ENCODE results near the gene DMRT3.

Gene DMRT3

DNA sequence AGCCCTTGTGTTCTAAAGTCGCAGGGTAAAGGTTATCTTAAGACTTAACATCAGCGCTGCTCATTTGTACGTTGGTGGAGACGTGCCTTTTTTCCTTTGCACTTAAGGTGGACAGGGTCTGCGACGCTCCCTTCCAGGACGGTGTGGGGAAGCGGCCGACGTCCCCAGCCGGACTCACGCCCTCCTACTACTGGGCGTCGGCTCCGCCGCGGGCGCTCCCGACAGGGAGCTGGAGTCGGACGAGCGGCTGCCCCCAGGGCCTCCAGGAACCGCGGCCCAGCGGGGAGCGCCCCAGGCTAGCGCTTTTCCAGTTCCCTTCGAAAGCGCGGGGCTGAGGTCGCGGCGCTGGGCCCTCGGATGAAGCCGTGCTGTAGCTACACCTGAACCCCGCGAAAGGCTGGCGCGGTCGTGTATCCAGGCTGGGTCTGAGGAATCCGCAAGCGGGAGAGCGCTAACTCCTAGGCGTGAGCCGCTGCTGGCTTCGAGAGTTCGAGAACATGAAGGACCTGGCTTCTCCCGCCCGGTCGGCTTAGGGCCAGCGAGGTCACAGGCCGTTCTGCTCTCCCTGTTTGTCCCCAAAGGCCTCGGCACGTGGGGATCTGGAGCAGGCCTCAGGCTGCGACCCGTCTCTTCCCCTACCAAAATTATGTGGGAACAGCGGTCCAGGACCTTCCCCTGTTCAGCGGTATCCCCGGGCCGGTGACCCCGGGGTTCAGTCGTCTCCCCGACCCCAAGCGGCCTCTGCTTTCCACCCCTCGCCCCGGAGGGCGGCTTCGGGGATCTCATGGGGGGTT lies 3.8 kb upstream of the DMRT3 start:
- TF ChIP-seq CTCF (conservative IDR thresholded peaks at IDR 0.05): no peak
- TF ChIP-seq ZFX (IDR thresholded peaks at IDR 0.05): no peak
- H3K27ac ChIP-seq: no peak overlapping the region

DNA sequence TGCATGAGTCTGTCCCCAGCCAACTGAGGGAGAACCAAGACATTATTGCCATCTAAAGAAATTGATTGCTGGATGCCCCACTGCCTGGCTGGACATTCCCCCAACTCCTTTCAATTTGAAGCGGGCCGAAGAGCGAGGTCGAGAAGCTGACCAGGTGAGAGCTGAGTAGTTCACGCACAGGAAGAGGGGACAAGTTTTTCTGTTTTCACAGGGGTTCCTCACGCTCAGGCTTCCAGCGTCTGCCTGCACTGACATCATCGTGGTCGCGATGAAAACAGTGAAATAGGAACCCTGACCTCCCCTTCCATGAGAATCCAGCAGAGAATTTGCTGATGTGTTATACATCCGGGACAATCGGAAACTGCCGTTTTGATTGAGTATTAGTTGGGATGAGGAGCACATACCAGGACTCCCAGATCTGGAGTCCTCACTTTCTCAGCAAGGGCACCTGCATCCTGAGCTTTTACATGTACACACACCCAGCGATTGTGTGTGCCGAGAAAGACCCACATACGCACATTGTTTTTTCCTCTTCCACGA lies 3.1 kb upstream of the DMRT3 start:
- no peak overlapping the region for H3K27ac ChIP-seq

DNA sequence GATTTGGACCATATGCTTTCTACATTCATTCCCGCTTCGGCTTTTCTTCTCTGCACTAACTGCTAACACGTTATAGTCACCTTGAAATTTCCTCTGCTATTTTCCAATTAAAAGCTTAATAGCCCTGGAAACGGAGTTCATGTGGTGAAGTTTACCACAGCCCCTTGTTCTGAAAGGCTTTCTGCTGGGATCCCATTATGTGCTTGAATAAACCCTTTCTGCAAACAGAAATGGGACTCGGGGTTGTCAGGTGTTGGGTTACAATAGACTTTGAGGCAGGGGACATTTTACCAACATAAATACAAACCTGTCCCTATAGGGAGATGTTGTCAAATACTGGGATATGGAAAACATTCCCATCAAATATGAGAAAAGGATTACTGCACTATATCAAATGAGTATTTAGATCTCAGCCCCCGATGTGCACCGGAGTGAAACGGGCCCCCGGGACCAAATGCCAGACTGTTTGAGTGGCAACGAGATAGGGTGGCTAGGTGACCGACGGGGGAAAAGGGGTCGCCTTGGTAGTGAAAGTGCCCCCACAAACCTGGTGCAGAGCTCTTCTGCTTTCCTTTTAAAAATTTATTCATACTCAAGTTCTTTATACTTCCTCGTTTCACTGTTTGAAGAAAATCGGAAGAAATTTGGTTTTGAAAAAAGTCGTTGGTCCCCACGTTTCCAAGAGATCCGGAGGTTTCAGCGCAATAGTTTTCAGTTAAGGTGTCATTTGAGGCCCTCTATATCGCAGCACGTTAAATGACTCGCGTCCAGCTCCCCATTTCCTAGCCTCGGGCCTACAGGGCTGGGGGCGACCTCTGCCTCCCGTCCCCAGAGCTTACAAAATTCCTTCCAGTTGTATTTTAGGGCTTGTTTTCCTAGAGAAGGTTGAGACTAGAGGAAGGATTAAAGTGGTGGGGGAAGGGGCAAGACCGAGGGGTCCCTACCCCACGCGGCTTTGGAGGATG lies 2.1 kb upstream of the DMRT3 start:
- H3K27ac ChIP-seq: no peak overlapping the region
- no peak for TF ChIP-seq CTCF (conservative IDR thresholded peaks at IDR 0.05)
- TF ChIP-seq ZFX (IDR thresholded peaks at IDR 0.05): no peak

More for the DNA sequence above, 3.1 kb upstream of the DMRT3 start:
- no peak for TF ChIP-seq ZFX (IDR thresholded peaks at IDR 0.05)

GRCh38 chr9:974996-975739 lies 1.3 kb upstream of the DMRT3 start:
- TF ChIP-seq ZFX (IDR thresholded peaks at IDR 0.05) (no peak), CTCF (conservative IDR thresholded peaks at IDR 0.05) (no peak)
- no peak overlapping the region for H3K27ac ChIP-seq

DNA sequence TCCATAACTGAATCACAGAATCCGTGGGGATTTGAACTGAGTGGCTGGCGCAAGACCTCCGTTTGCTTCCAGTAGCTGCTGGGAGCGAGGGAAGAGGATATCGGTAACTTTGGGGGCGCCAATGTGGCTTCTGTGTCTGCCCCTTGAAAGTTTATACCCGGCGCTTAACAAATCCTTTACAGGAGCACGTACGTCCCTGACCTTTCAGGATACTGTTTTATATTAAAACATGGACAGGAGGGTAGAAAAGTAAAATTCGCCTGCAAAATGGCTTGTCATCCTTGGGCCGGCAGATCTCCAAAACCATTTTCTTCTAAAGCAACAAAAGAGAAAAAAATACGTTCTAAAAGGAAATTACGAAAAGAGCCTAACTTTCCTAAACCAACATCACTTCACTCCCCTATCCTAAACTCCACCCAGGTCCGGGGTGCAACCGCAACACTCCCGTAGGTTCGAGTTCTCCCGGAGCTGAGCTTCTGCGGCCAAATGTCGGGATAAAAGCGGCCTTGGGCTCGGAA lies 656 bp upstream of the DMRT3 start:
- TF ChIP-seq ZFX (IDR thresholded peaks at IDR 0.05) (no peak), CTCF (conservative IDR thresholded peaks at IDR 0.05) (no peak)
- no peak overlapping the region for H3K27ac ChIP-seq

DNA sequence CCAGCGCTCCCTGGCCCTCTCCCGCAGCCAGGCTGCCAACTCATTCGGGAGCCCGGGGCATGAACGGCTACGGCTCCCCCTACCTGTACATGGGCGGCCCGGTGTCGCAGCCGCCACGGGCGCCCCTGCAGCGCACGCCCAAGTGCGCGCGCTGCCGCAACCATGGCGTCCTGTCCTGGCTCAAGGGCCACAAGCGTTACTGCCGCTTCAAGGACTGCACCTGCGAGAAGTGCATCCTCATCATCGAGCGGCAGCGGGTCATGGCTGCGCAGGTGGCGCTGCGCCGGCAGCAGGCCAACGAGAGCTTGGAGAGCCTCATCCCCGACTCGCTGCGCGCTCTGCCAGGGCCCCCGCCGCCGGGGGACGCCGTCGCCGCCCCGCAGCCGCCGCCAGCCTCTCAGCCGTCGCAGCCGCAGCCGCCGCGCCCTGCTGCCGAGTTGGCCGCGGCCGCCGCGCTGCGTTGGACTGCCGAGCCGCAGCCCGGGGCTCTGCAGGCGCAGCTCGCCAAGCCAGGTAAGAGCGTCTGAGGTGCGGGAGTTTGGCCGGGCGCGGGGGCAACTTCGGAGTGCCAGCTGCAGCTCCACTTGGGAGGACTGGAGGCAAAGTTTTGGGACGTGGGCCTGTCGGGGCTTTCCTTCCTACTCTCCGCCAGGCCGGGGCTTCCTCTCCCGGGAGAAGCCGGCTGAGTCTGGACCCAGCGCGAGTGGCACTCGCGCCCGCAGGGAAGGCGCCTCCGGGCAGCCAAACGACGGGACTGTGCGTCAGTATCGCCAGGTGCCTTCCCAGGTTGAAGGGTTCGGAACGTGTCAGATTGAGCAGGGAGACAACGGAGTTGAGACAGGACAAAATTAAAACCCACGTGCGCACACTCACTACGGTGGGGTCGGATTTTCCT lies 735 bp downstream of the DMRT3 start:
- no peak overlapping the region for H3K27ac ChIP-seq
- TF ChIP-seq CTCF (conservative IDR thresholded peaks at IDR 0.05): no peak
- no peak for TF ChIP-seq ZFX (IDR thresholded peaks at IDR 0.05)

All from C4-2B (cell line).